ENCODE measurements around the gene ANKZF1.
A peak's percentile ranks its signal among the peaks of the same experiment; 100 is the strongest.

ANKZF1 gene

DNA sequence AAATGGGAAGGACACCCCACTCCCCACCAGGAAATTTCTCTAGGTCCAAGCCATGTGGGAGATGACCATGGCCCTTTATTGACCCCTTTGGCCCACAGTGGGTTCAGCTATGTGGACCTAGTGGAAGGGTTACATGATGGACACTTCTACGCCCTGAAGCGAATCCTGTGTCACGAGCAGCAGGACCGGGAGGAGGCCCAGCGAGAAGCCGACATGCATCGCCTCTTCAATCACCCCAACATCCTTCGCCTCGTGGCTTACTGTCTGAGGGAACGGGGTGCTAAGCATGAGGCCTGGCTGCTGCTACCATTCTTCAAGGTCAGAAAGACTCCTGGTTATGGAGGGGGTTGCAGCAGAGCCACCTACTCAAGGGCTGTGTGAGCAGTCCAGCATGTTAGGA is 17.0 kb downstream of the ANKZF1 start:
- no peak for DNase-seq (ENCODE audit: extremely low read depth, insufficient read length)
- Histone ChIP-seq H3K36me3 (ENCODE audit: control insufficient read depth, insufficient read depth, low read length) (peaks cover 18% of the 10 kb centered on the region), H3K4me3 (replicated peaks; ENCODE audit: low read depth, low read length) (no peak overlapping the region), H3K27me3 (replicated peaks; ENCODE audit: control insufficient read depth, insufficient read depth, low read length) (no peaks in the 10 kb centered on the region)
- TF ChIP-seq, protein P1, sequence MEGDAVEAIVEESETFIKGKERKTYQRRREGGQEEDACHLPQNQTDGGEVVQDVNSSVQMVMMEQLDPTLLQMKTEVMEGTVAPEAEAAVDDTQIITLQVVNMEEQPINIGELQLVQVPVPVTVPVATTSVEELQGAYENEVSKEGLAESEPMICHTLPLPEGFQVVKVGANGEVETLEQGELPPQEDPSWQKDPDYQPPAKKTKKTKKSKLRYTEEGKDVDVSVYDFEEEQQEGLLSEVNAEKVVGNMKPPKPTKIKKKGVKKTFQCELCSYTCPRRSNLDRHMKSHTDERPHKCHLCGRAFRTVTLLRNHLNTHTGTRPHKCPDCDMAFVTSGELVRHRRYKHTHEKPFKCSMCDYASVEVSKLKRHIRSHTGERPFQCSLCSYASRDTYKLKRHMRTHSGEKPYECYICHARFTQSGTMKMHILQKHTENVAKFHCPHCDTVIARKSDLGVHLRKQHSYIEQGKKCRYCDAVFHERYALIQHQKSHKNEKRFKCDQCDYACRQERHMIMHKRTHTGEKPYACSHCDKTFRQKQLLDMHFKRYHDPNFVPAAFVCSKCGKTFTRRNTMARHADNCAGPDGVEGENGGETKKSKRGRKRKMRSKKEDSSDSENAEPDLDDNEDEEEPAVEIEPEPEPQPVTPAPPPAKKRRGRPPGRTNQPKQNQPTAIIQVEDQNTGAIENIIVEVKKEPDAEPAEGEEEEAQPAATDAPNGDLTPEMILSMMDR (IDR thresholded peaks at IDR 0.05; ENCODE audit: insufficient read depth, low read length, poor library complexity, severe bottlenecking), result no peak

DNA sequence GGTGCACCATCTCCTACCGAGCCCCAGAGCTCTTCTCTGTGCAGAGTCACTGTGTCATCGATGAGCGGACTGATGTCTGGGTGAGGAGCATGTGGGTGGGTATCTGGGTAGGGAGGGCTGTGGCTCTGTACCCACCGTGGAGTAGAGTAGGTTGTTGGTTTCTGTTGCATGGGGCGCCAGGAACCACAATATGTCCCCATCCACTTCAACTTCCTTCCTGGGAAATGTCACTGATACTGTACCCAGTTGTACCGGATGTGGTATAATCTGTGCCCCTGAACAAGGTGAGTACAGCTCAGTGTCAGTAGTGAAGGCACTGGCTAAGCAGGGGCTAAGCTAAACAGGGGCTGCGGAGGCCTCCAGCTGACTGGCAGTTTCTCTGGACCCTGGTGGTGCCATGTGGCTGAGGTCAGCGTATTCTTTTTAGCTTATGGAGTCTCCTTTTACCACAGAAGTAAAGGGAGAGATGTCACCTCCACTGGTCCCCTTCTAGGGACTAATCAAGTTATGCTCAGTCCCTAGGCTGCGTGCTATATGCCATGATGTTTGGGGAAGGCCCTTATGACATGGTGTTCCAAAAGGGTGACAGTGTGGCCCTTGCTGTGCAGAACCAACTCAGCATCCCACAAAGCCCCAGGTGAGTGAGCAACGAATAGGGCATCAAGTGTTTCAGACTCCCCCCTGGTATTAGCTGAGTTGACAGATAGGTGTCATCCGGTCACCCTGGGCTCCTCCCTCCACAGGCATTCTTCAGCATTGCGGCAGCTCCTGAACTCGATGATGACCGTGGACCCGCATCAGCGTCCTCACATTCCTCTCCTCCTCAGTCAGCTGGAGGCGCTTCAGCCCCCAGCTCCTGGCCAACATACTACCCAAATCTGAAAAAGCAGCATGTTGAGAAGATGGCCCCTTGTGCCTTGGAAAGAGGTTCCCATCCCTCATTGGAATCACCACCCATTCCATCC is 18.4 kb downstream of the ANKZF1 start:
- Histone ChIP-seq H3K27me3 (replicated peaks; ENCODE audit: control insufficient read depth, insufficient read depth, low read length) (no peaks in the 10 kb centered on the region), H3K4me3 (replicated peaks; ENCODE audit: low read depth, low read length) (no peak overlapping the region), H3K36me3 (ENCODE audit: control insufficient read depth, insufficient read depth, low read length) (peaks cover 18% of the 10 kb centered on the region)
- DNase-seq (ENCODE audit: extremely low read depth, insufficient read length), result no peak
- TF ChIP-seq, protein P1 (IDR thresholded peaks at IDR 0.05; ENCODE audit: insufficient read depth, low read length, poor library complexity, severe bottlenecking), result no peak

GRCh38 chr2:219248845-219249202 is 19.2 kb downstream of the ANKZF1 start:
- TF ChIP-seq, protein P1 (IDR thresholded peaks at IDR 0.05; ENCODE audit: insufficient read depth, low read length, poor library complexity, severe bottlenecking), result no peak
- peaks cover 18% of the 10 kb centered on the region for H3K36me3 ChIP-seq (ENCODE audit: control insufficient read depth, insufficient read depth, low read length)
- H3K4me3 ChIP-seq (replicated peaks; ENCODE audit: low read depth, low read length), result no peak overlapping the region
- no peak for DNase-seq (ENCODE audit: extremely low read depth, insufficient read length)
- no peaks in the 10 kb centered on the region for H3K27me3 ChIP-seq (replicated peaks; ENCODE audit: control insufficient read depth, insufficient read depth, low read length)

DNA sequence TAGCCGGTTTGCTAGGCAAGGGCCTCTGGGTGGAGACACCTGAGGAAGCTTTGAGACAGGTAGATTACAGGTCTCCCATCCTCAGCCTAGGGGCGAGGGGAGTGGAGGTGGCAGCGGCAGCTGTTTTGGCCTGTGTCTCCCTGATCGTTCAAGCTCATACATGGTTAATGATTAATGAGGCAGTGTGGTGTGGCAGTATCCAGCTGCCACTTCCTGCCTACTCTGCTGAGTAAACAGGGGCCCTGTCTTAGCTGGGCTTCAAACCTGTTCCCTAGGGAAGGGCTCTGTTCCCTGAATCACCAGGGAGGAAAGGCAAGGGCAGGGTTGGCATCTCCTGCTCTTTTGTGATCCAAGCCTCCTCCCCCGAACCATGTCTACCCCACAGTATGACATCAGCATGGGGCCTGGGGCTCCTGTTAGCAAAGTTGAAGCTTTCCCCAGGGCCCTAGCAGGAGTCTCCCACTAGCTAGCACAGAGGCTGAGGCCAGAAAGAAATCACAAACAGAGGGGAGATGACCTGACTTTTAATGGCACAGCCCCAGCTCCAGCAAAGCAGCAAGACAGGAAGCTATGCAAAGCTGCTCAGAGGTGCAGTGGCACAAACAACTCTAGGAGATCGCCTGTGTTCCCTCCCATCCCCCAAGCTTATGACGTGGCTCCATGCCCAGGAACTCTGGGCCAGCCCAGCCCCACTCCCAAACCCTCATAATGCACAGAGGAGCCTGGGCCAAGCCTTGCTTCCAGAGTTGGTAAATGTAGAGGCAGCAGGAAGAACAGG is 19.8 kb downstream of the ANKZF1 start:
- TF ChIP-seq, protein P1 (IDR thresholded peaks at IDR 0.05; ENCODE audit: insufficient read depth, low read length, poor library complexity, severe bottlenecking), result no peak
- no peak for DNase-seq (ENCODE audit: extremely low read depth, insufficient read length)
- H3K27me3 ChIP-seq (replicated peaks; ENCODE audit: control insufficient read depth, insufficient read depth, low read length), result no peaks in the 10 kb centered on the region
- peak overlapping the region; percentile 1; the same call in 1 of the 2 replicates for H3K4me3 ChIP-seq (replicated peaks; ENCODE audit: low read depth, low read length)
- H3K36me3 ChIP-seq (ENCODE audit: control insufficient read depth, insufficient read depth, low read length), result peaks cover 18% of the 10 kb centered on the region

DNA sequence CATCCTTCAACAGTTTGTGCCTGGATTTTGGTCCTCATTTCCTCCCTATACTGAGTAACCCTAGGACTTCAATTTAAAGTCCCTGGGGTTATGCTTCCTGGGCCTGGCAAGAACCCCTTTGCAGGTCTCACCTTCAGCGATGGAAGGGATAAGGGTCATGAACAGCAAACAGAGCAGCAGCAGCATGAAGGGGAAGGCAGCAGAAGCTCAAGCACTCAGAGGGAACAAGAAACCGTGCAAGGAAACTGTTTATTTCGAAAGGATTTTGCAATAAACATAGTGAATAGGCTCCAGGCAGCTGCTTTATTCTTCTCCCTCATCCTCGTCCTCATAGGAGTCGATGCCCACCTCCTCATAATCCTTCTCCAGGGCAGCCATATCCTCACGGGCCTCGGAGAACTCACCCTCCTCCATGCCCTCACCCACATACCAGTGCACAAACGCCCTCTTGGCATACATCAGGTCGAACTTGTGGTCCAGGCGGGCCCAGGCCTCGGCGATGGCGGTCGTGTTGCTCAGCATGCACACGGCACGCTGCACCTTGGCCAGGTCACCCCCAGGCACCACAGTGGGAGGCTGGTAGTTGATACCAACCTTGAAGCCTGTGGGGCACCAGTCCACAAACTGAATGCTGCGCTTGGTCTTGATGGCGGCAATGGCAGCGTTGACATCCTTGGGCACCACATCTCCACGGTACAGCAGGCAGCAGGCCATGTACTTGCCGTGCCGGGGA is 20.6 kb downstream of the ANKZF1 start:
- DNase-seq (ENCODE audit: extremely low read depth, insufficient read length), result no peak
- Histone ChIP-seq H3K4me3 (replicated peaks; ENCODE audit: low read depth, low read length) (no peak overlapping the region; the same call in 1 of the 2 replicates), H3K27me3 (replicated peaks; ENCODE audit: control insufficient read depth, insufficient read depth, low read length) (no peaks in the 10 kb centered on the region), H3K36me3 (ENCODE audit: control insufficient read depth, insufficient read depth, low read length) (peaks cover 18% of the 10 kb centered on the region)
- TF ChIP-seq, protein P1 (IDR thresholded peaks at IDR 0.05; ENCODE audit: insufficient read depth, low read length, poor library complexity, severe bottlenecking), result no peak

Measured in GM06990 (cell line).